HL-60 (cell line): ENCODE data around the gene FAM200A.

ENCODE experiments used
- DNase-seq, 2 experiments: peaks; one replicate each; pipeline ENCODE4 v3.0.0-alpha.2; 2010 to 2020; ENCODE audit warnings: low read depth in 1 of 2, low spot score in 1 of 2
- H3K27ac ChIP-seq: fragments of 250-450 bp; sonication (Bioruptor Pico); replicated peaks from 2 replicates; pipeline ENCODE4 v1.5.1; 2020; ENCODE audit warnings: mild to moderate bottlenecking, moderate library complexity
- H3K27me3 ChIP-seq: fragments of 250-450 bp; sonication (Bioruptor Pico); 2 replicates; pipeline ENCODE4 v1.5.1; 2021; ENCODE audit warnings: mild to moderate bottlenecking, moderate library complexity; ENCODE audit not compliant: insufficient read depth, poor library complexity, severe bottlenecking
- H3K4me3 ChIP-seq: replicated peaks from 2 replicates; pipeline ENCODE4 v1.5.1; 2011; ENCODE audit warnings: mild to moderate bottlenecking, control low read depth, low read length; ENCODE audit not compliant: insufficient read depth
- GABPA ChIP-seq: IDR thresholded peaks from 2 replicates; pipeline ENCODE4 v1.6.1; 2012; ENCODE audit warnings: low read depth
- POLR2AphosphoS5 ChIP-seq: IDR thresholded peaks from 2 replicates; pipeline ENCODE4 v1.6.1; 2012; ENCODE audit warnings: low read depth
- SPI1 ChIP-seq: IDR thresholded peaks from 2 replicates; pipeline ENCODE4 v1.6.1; 2012; ENCODE audit warnings: low read depth, mild to moderate bottlenecking, borderline replicate concordance
- TF ChIP-seq, protein P1 (sequence below): IDR thresholded peaks from one replicate; pipeline ENCODE4 v1.5.1; 2011; ENCODE audit warnings: low read length, control low read depth, inconsistent platforms; ENCODE audit not compliant: insufficient read depth
- TF ChIP-seq, protein P2 (sequence below): IDR thresholded peaks from 2 replicates; pipeline ENCODE4 v1.6.1; 2012; ENCODE audit warnings: low read depth; ENCODE audit not compliant: insufficient replicate concordance

FAM200A gene

DNA sequence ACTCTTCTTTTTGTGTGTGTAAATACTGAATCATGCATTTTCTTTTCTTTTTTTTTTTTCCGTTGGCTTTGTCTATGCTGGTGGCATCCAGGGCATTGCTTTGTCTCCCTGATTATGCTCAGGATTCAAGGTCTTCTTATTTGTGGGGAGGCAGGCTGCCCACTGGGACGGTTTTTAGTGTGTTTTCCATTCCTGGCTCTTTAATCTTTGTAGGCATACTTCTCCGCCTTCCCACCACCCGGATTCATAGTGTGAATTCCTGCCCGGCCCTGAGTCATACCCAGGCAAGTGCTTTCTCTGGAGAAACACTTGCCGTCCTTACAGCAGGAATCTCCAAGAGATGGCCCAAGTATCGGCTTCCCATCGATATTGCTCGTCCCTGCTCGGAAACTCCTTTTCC lies 11.7 kb upstream of the FAM200A start:
- no peak for DNase-seq
- H3K27me3 ChIP-seq: no peaks in the 10 kb centered on the region

DNA sequence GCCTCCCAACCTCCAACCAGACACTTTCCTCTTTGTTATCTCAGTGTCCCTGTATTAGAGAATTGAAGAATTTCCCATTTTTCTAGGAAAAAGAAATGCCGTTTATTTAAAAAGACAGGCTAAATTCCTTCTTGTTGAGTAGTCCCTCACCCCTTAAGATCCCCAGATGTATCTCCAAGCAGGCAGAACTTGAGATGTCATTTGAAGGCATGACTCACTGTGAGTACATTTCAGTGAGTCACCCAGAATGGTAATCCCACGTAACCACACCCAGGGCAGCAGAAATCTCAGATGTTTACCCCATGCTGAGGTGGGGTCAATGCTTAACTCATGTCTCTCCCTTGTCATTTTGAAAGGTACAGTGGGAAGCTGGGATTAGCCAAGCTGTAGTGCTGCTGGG lies 10.9 kb upstream of the FAM200A start:
- Histone ChIP-seq H3K27me3 (no peaks in the 10 kb centered on the region), H3K27ac (no peak overlapping the region), H3K4me3 (no peak overlapping the region)
- no peak for DNase-seq
- no peak for TF ChIP-seq SPI1
- no peak for TF ChIP-seq GABPA
- TF ChIP-seq, protein P1, sequence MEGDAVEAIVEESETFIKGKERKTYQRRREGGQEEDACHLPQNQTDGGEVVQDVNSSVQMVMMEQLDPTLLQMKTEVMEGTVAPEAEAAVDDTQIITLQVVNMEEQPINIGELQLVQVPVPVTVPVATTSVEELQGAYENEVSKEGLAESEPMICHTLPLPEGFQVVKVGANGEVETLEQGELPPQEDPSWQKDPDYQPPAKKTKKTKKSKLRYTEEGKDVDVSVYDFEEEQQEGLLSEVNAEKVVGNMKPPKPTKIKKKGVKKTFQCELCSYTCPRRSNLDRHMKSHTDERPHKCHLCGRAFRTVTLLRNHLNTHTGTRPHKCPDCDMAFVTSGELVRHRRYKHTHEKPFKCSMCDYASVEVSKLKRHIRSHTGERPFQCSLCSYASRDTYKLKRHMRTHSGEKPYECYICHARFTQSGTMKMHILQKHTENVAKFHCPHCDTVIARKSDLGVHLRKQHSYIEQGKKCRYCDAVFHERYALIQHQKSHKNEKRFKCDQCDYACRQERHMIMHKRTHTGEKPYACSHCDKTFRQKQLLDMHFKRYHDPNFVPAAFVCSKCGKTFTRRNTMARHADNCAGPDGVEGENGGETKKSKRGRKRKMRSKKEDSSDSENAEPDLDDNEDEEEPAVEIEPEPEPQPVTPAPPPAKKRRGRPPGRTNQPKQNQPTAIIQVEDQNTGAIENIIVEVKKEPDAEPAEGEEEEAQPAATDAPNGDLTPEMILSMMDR: no peak

More for the DNA sequence above, 11.7 kb upstream of the FAM200A start:
- H3K27ac ChIP-seq: no peak overlapping the region
- H3K4me3 ChIP-seq: no peak overlapping the region
- no peak for TF ChIP-seq GABPA
- no peak for TF ChIP-seq SPI1
- TF ChIP-seq, protein P2, sequence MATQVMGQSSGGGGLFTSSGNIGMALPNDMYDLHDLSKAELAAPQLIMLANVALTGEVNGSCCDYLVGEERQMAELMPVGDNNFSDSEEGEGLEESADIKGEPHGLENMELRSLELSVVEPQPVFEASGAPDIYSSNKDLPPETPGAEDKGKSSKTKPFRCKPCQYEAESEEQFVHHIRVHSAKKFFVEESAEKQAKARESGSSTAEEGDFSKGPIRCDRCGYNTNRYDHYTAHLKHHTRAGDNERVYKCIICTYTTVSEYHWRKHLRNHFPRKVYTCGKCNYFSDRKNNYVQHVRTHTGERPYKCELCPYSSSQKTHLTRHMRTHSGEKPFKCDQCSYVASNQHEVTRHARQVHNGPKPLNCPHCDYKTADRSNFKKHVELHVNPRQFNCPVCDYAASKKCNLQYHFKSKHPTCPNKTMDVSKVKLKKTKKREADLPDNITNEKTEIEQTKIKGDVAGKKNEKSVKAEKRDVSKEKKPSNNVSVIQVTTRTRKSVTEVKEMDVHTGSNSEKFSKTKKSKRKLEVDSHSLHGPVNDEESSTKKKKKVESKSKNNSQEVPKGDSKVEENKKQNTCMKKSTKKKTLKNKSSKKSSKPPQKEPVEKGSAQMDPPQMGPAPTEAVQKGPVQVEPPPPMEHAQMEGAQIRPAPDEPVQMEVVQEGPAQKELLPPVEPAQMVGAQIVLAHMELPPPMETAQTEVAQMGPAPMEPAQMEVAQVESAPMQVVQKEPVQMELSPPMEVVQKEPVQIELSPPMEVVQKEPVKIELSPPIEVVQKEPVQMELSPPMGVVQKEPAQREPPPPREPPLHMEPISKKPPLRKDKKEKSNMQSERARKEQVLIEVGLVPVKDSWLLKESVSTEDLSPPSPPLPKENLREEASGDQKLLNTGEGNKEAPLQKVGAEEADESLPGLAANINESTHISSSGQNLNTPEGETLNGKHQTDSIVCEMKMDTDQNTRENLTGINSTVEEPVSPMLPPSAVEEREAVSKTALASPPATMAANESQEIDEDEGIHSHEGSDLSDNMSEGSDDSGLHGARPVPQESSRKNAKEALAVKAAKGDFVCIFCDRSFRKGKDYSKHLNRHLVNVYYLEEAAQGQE: no peak
- no peak for TF ChIP-seq POLR2AphosphoS5
- TF ChIP-seq, protein P1: no peak

- Histone ChIP-seq H3K27ac (no peak overlapping the region), H3K27me3 (no peaks in the 10 kb centered on the region), H3K4me3 (no peak overlapping the region)
- TF ChIP-seq, protein P2: no peak
- no peak for TF ChIP-seq SPI1
- TF ChIP-seq GABPA: no peak
- TF ChIP-seq POLR2AphosphoS5: no peak
- TF ChIP-seq, protein P1: no peak
- DNase-seq: no peak
Measured at GRCh38 chr7:99562114-99562784, 10.3 kb upstream of the FAM200A start.

- no peak for DNase-seq
- TF ChIP-seq, protein P2: no peak
- TF ChIP-seq GABPA: no peak
- TF ChIP-seq, protein P1: no peak
- TF ChIP-seq POLR2AphosphoS5: no peak
- no peak for TF ChIP-seq SPI1
- Histone ChIP-seq H3K4me3 (no peak overlapping the region), H3K27ac (no peak overlapping the region), H3K27me3 (no peaks in the 10 kb centered on the region)
Measured at GRCh38 chr7:99561737-99562051, 9.8 kb upstream of the FAM200A start.
